HEK293 (cell line): ENCODE results near the gene HYLS1.

Experiments
- CTCF ChIP-seq: fragments of 450-650 bp; formaldehyde crosslinking; IDR thresholded peaks from 2 replicates; pipeline ENCODE4 v1.5.1; 2016; ENCODE audit warnings: missing biosample characterization, missing genetic modification characterization
- KLF10 ChIP-seq: fragments of 450-650 bp; IDR thresholded peaks from 2 replicates; pipeline ENCODE4 v1.5.1; 2018; ENCODE audit warnings: missing biosample characterization, mild to moderate bottlenecking, missing genetic modification characterization
- MEIS1 ChIP-seq: sonication (generic); formaldehyde crosslinking; IDR thresholded peaks from 2 replicates; pipeline ENCODE4 v1.8.1; 2022; ENCODE audit warnings: missing genetic modification reagents, mild to moderate bottlenecking, borderline replicate concordance
- TSHZ1 ChIP-seq: fragments of 450-650 bp; formaldehyde crosslinking; IDR thresholded peaks from 2 replicates; pipeline ENCODE4 v1.5.1; 2016; ENCODE audit warnings: missing biosample characterization, missing genetic modification characterization, borderline replicate concordance
- ZNF10 ChIP-seq: fragments of 450-650 bp; formaldehyde crosslinking; IDR thresholded peaks from 2 replicates; pipeline ENCODE4 v1.5.1; 2017; ENCODE audit warnings: missing biosample characterization, missing genetic modification characterization
- ZNF266 ChIP-seq: fragments of 450-650 bp; formaldehyde crosslinking; IDR thresholded peaks from 2 replicates; pipeline ENCODE4 v1.5.1; 2016; ENCODE audit warnings: missing biosample characterization, missing genetic modification characterization, low read depth
- ZNF324 ChIP-seq: fragments of 450-650 bp; formaldehyde crosslinking; IDR thresholded peaks from 2 replicates; pipeline ENCODE4 v1.5.1; 2016; ENCODE audit warnings: missing biosample characterization, missing genetic modification characterization

- no peak for TF ChIP-seq MEIS1
- no peak for TF ChIP-seq TSHZ1 (tag by site-specific recombination)
- no peak for TF ChIP-seq ZNF266 (tag by site-specific recombination)
- TF ChIP-seq KLF10 (tag by site-specific recombination) = no peak
- TF ChIP-seq ZNF10 (tag by site-specific recombination) = no peak
- no peak for TF ChIP-seq CTCF
- no peak for TF ChIP-seq ZNF324 (tag by site-specific recombination)
These were observed 17.9 kb upstream of the HYLS1 start for GRCh38 chr11:125869521-125869920.
